ENCODE results near the gene ZNF423. TPM values are rescaled to one million over a fixed set of nuclear protein-coding genes. Genes with fewer than 3 reads are reported as not detected.

ZNF423 gene
- total and polyA plus RNA-seq, 12 donors = 1.7 to 10.6 (median 5.5) TPM

DNA sequence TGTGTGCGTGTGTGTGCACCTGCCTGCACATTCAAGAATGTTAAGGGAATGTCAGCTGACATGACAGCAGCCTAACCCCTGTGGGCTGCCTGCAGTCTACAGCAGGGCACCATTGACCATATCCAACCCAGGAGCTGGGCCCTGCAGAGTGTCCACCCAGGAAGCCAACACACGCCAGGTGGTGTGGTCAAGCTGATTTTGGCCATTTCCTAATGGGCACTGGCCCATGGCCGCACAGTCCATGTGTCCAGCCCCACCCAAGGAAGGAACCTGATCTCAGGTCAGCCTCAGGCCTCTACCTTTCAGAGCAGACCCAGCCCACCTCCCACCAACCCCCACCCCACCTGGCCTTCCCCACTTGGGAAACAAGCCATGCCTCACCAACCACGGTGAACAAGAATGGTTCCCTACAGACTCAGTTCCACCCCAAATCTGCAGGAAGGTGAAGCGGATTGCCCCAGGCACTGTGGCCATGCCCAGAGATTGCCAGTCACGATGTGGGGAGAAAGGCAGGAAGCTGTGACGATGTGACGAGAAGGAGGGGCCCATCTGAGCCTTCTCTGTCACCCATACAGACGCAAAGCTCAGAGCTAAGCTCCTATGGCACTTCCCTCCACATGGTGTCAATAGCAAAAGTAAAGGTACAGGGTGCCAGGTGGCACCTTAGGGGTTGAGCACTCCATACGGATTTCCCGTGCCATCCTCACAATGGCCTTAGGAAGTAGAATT is 77.5 kb downstream of the ZNF423 start:
- 81 to 86% (median 84%) methylated on average over 8 to 11 of the region's 11 CpGs for WGBS, 4 donors
- Histone ChIP-seq H3K9me3 (replicated peaks in 1 of 3) (no peaks in the 10 kb centered on the region), H3K4me3 (no peak overlapping the region), H3K36me3 (replicated peaks in 1 of 2) (no peaks in the 10 kb centered on the region), H3K4me1 (replicated peaks in 1 of 2) (no peaks in the 10 kb centered on the region), H3K27ac (no peak overlapping the region), H3K27me3 (no peaks in the 10 kb centered on the region)
- TF ChIP-seq POLR2A (IDR thresholded peaks at IDR 0.05) = no peak
- TF ChIP-seq, protein P1, sequence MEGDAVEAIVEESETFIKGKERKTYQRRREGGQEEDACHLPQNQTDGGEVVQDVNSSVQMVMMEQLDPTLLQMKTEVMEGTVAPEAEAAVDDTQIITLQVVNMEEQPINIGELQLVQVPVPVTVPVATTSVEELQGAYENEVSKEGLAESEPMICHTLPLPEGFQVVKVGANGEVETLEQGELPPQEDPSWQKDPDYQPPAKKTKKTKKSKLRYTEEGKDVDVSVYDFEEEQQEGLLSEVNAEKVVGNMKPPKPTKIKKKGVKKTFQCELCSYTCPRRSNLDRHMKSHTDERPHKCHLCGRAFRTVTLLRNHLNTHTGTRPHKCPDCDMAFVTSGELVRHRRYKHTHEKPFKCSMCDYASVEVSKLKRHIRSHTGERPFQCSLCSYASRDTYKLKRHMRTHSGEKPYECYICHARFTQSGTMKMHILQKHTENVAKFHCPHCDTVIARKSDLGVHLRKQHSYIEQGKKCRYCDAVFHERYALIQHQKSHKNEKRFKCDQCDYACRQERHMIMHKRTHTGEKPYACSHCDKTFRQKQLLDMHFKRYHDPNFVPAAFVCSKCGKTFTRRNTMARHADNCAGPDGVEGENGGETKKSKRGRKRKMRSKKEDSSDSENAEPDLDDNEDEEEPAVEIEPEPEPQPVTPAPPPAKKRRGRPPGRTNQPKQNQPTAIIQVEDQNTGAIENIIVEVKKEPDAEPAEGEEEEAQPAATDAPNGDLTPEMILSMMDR (IDR thresholded peaks at IDR 0.05) = no peak
- intact Hi-C loops (cut with DNase I) = no loop called here
- DNase-seq = no peak

DNA sequence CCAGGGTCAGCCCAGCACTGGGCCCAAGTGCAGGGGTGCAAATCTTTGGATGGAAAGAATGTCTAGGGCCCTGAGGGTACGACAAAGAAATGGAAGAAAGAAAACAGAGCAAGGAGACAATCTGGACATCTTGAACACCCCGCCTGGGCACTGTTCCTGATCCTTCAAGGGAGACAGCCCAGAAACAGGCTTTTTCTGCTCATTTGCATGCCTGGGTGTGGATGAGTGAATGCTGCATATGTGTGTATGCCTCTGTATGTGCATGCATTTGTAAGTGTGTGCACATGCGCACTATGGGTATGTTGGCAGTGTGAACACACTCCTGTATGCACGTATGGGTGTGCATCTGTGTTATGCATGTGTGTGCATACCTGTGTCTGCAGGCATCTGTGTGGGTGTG is 79.2 kb downstream of the ZNF423 start:
- H3K9me3 ChIP-seq (replicated peaks in 1 of 3) = no peaks in the 10 kb centered on the region
- H3K27ac ChIP-seq = peak overlapping the region in 1 of 5 donors; percentile 7
- H3K4me1 ChIP-seq (replicated peaks in 1 of 2) = no peaks in the 10 kb centered on the region
- WGBS, 4 donors = 85 to 87% (median 87%) methylated on average over 4 of the region's 4 CpGs
- intact Hi-C loops (cut with DNase I) = no loop called here
- no peak for DNase-seq
- no peak overlapping the region for H3K4me3 ChIP-seq
- TF ChIP-seq, protein P1 (IDR thresholded peaks at IDR 0.05) = no peak
- TF ChIP-seq POLR2A (IDR thresholded peaks at IDR 0.05) = no peak
- no peaks in the 10 kb centered on the region for H3K27me3 ChIP-seq
- no peaks in the 10 kb centered on the region for H3K36me3 ChIP-seq (replicated peaks in 1 of 2)

DNA sequence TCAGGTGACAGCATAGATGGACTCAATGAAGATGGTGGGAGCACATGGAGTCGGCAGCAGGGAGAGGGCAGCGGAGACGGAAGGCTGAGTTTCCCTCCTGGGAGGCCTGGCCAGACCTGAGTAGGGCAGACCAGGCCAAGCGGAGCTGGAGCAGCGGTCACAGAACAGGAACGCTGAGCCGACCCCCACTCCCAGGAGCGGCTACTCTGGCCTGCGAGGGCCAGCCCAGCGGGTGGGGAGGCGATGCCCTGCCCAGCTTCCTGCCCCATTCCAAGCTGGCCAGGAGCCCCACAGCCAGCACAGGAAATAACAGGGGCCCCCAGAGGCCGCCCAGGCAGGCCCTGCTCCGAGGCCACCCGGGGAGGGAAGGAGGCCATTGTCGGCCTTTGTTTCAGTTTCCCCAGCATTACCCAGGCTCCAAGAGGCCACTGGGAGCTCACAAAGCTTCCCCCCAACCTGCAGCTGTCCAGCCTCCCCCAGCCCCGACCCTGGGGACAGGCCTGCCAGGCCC is 79.8 kb downstream of the ZNF423 start:
- peak in 2 of 7 donors; percentile 3 to 23 for DNase-seq
- peak overlapping the region in 1 of 5 donors; percentile 7 for H3K27ac ChIP-seq
- no peaks in the 10 kb centered on the region for H3K36me3 ChIP-seq (replicated peaks in 1 of 2)
- no peak overlapping the region for H3K4me3 ChIP-seq
- WGBS, 4 donors = 50 to 70% (median 62%) methylated on average over 1 to 16 of the region's 16 CpGs
- no peaks in the 10 kb centered on the region for H3K4me1 ChIP-seq (replicated peaks in 1 of 2)
- intact Hi-C loops (cut with DNase I) = no loop called here
- TF ChIP-seq POLR2A (IDR thresholded peaks at IDR 0.05) = no peak
- TF ChIP-seq, protein P1 (IDR thresholded peaks at IDR 0.05) = no peak
- H3K9me3 ChIP-seq (replicated peaks in 1 of 3) = no peaks in the 10 kb centered on the region
- no peaks in the 10 kb centered on the region for H3K27me3 ChIP-seq

GRCh38 chr16:49775581-49775980 is 80.3 kb downstream of the ZNF423 start:
- Histone ChIP-seq H3K4me1 (replicated peaks in 1 of 2) (no peaks in the 10 kb centered on the region), H3K36me3 (replicated peaks in 1 of 2) (no peaks in the 10 kb centered on the region), H3K27me3 (no peaks in the 10 kb centered on the region), H3K9me3 (replicated peaks in 1 of 3) (no peaks in the 10 kb centered on the region), H3K4me3 (no peak overlapping the region), H3K27ac (peak overlapping the region in 1 of 5 donors; percentile 43)
- intact Hi-C loops (cut with DNase I) = no loop called here
- DNase-seq = no peak
- WGBS, 4 donors = 74 to 84% (median 77%) methylated on average over 4 of the region's 4 CpGs
- TF ChIP-seq POLR2A (IDR thresholded peaks at IDR 0.05) = no peak
- TF ChIP-seq, protein P1 (IDR thresholded peaks at IDR 0.05) = no peak
